SK-N-SH (cell line): ENCODE measurements around the gene MGAT5B. TPM values are rescaled to one million over a fixed set of nuclear protein-coding genes. Genes with fewer than 3 reads are reported as not detected.
A peak's percentile ranks its signal among the peaks of the same experiment; 100 is the strongest.

Experiments
- CTCF ChIA-PET: fragments of 300-600, 350-600 bp; formaldehyde crosslinking; extraction: SDS; loops from one replicate; lab custom pipeline; 2021; lab: Yijun Ruan, JAX
- POLR2A ChIA-PET: fragments of 350-600 bp; sonication (Branson Sonifier 250); formaldehyde crosslinking; extraction: SDS; loops from one replicate; lab custom pipeline; 2020; ENCODE audit warnings: antibody characterized with exemption, inconsistent platforms; lab: Yijun Ruan, JAX
- DNase-seq: peaks from one replicate; pipeline ENCODE4 v3.0.0; 2012
- H2AFZ ChIP-seq: fragments of 200-600 bp; sonication (generic); 2 replicates; pipeline ENCODE4 v1.8.1; 2016; ENCODE audit warnings: antibody characterized with exemption, mild to moderate bottlenecking, low read depth
- H3F3A ChIP-seq: fragments of 200-600 bp; sonication (generic); replicated peaks from 2 replicates; pipeline ENCODE3; 2016; ENCODE audit warnings: antibody characterized with exemption, mild to moderate bottlenecking; ENCODE audit not compliant: insufficient read depth
- H3K27ac ChIP-seq, 2 experiments: fragments of 200-500 bp in 1 of 2; fragments of 200-600 bp in 1 of 2; sonication (Bioruptor generic) in 1 of 2; sonication (generic), shearing (Covaris generic) in 1 of 2; 2 replicates each; pipeline versions ENCODE4 v1.5.1 to v1.6.1; 2014 to 2016; ENCODE audit warnings: low read depth in 2 of 2, inconsistent platforms in 1 of 2, low read length in 1 of 2, mild to moderate bottlenecking in 1 of 2, mixed read lengths in 1 of 2
- H3K27me3 ChIP-seq: fragments of 200-600 bp; sonication (generic), shearing (Covaris generic); 2 replicates; pipeline ENCODE4 v1.6.1; 2016; ENCODE audit warnings: mixed run types; ENCODE audit not compliant: insufficient read depth
- H3K36me3 ChIP-seq, 2 experiments: fragments of 200-500 bp in 1 of 2; fragments of 200-600 bp in 1 of 2; sonication (Bioruptor generic) in 1 of 2; sonication (generic) in 1 of 2; replicated peaks in 1 of 2; 2 replicates each; pipeline versions ENCODE3 to v1.5.1; 2014 to 2016; ENCODE audit warnings: low read length in 1 of 2, mild to moderate bottlenecking in 1 of 2; ENCODE audit not compliant: insufficient read depth in 2 of 2, control insufficient read depth in 1 of 2
- H3K4me1 ChIP-seq, 2 experiments: fragments of 200-500 bp in 1 of 2; fragments of 200-600 bp in 1 of 2; sonication (Bioruptor generic) in 1 of 2; sonication (generic), shearing (Covaris generic) in 1 of 2; 2 replicates each; pipeline versions ENCODE4 v1.5.1 to v1.6.1; 2014 to 2016; ENCODE audit warnings: low read depth in 1 of 2, low read length in 1 of 2, mixed run types in 1 of 2; ENCODE audit not compliant: insufficient read depth in 2 of 2, control insufficient read depth in 1 of 2
- H3K4me2 ChIP-seq: fragments of 200-600 bp; sonication (generic), shearing (Covaris generic); 2 replicates; pipeline ENCODE4 v1.6.1; 2017; ENCODE audit warnings: mixed run types
- H3K4me3 ChIP-seq, 2 experiments: fragments of 200-500 bp in 1 of 2; fragments of 200-600 bp in 1 of 2; sonication (Bioruptor generic) in 1 of 2; sonication (generic), shearing (Covaris generic) in 1 of 2; 2 replicates each; pipeline versions ENCODE4 v1.5.1 to v1.8.1; 2014 to 2016; ENCODE audit warnings: low read depth in 2 of 2, inconsistent platforms in 1 of 2, low read length in 1 of 2, mild to moderate bottlenecking in 1 of 2, mixed read lengths in 1 of 2, moderate library complexity in 1 of 2
- H3K79me2 ChIP-seq: fragments of 200-600 bp; sonication (generic); 2 replicates; pipeline ENCODE4 v1.8.1; 2017; ENCODE audit warnings: mild to moderate bottlenecking; ENCODE audit not compliant: insufficient read depth
- H3K9ac ChIP-seq: fragments of 200-600 bp; sonication (generic); 2 replicates; pipeline ENCODE4 v1.6.1; 2017; ENCODE audit warnings: mixed run types
- H3K9me2 ChIP-seq: fragments of 200-600 bp; sonication (generic); 2 replicates; pipeline ENCODE4 v1.6.1; 2017; ENCODE audit warnings: mixed run types
- H3K9me3 ChIP-seq: fragments of 200-600 bp; sonication (generic); 2 replicates; pipeline ENCODE4 v1.6.1; 2017; ENCODE audit warnings: mixed run types, mild to moderate bottlenecking, moderate library complexity
- H4K20me1 ChIP-seq: fragments of 200-600 bp; sonication (generic); 2 replicates; pipeline ENCODE4 v1.6.1; 2017; ENCODE audit warnings: mild to moderate bottlenecking, mixed run types; ENCODE audit not compliant: insufficient read depth
- CHD2 ChIP-seq: fragments of 150-350 bp; IDR thresholded peaks from 2 replicates; pipeline ENCODE4 v1.6.1; 2018; ENCODE audit warnings: low read length; ENCODE audit not compliant: partially characterized antibody
- ELF1 ChIP-seq: IDR thresholded peaks from 2 replicates; pipeline ENCODE4 v1.4.0; 2012
- GABPA ChIP-seq: IDR thresholded peaks from 2 replicates; pipeline ENCODE4 v1.4.0; 2012; ENCODE audit warnings: low read depth, mild to moderate bottlenecking
- GATA2 ChIP-seq: sonication (generic); formaldehyde crosslinking; IDR thresholded peaks from 2 replicates; pipeline ENCODE4 v1.5.0; 2020; ENCODE audit warnings: mild to moderate bottlenecking, missing genetic modification reagents
- MAX ChIP-seq: IDR thresholded peaks from 2 replicates; pipeline ENCODE4 v1.4.0; 2012; ENCODE audit warnings: low read depth
- NRF1 ChIP-seq: IDR thresholded peaks from 2 replicates; pipeline ENCODE4 v1.6.1; 2012; ENCODE audit warnings: low read depth, mild to moderate bottlenecking, low read length
- PBX3 ChIP-seq: IDR thresholded peaks from 2 replicates; pipeline ENCODE4; 2012
- SIN3A ChIP-seq: IDR thresholded peaks from 2 replicates; pipeline ENCODE4 v1.6.1; 2012; ENCODE audit warnings: low read depth, mild to moderate bottlenecking, low read length, moderate library complexity, borderline replicate concordance
- SMC3 ChIP-seq: IDR thresholded peaks from 2 replicates; pipeline ENCODE4 v1.6.1; 2012; ENCODE audit warnings: low read depth, low read length, improper control_type of control experiment
- TAF1 ChIP-seq: IDR thresholded peaks from 2 replicates; pipeline ENCODE4 v1.6.1; 2012; ENCODE audit warnings: low read depth, mild to moderate bottlenecking, low read length, moderate library complexity, borderline replicate concordance
- TEAD4 ChIP-seq: IDR thresholded peaks from 2 replicates; pipeline ENCODE4 v1.4.0; 2012; ENCODE audit warnings: mild to moderate bottlenecking, borderline replicate concordance; ENCODE audit not compliant: insufficient read depth
- USF1 ChIP-seq: IDR thresholded peaks from 2 replicates; pipeline ENCODE4 v1.4.0; 2012; ENCODE audit warnings: low read depth, borderline replicate concordance
- WGBS: methylation state at CpG from one replicate; pipeline ENCODE4 v1.1.6; 2017; ENCODE audit warnings: low lambda C conversion rate; 5-methylcytosine and 5-hydroxymethylcytosine counted together
- polyA plus RNA-seq, 3 experiments: library from polyadenylated mRNA; depleted of rRNA; stranded (reverse); fragments of >200 nt; gene quantifications; 2 replicates each; pipeline ENCODE4 v1.2.3, GENCODE V29; 2012

MGAT5B gene
- polyA plus RNA-seq, 1 of the 3 experiments (the other 2 are of a cell fraction), result 13.8 TPM

GRCh38 chr17:76872221-76872873 lies 4.1 kb downstream of the MGAT5B start (continued):
- TF ChIP-seq PBX3, result peak; percentile 94
- TF ChIP-seq GATA2 (CRISPR knock-in tag), result no peak
- 0 out of 2 replicates have a peak, but pooled peaks have one; percentile 35 for TF ChIP-seq GABPA
- no peak; the same call in 1 of the 2 replicates for TF ChIP-seq SIN3A
- TF ChIP-seq CHD2, result no peak
- peak; percentile 94 for TF ChIP-seq MAX
- no peak for TF ChIP-seq NRF1
- no peak for TF ChIP-seq USF1
- TF ChIP-seq SMC3, result 0 out of 2 replicates have a peak, but pooled peaks have one; percentile 2
- TF ChIP-seq ELF1, result peak; percentile 74; the same call in 1 of the 2 replicates
- TF ChIP-seq TAF1, result 0 out of 2 replicates have a peak, but pooled peaks have one; percentile 24

- H3K27ac ChIP-seq, result peak overlapping the region; percentile 24 to 86; a peak in 3 of 4 replicates
- no peak overlapping the region; the same call in 1 of the 2 replicates for H2AFZ ChIP-seq
- no peaks in the 10 kb centered on the region for H4K20me1 ChIP-seq
- peak overlapping the region; percentile 39 for H3K9ac ChIP-seq
- no peaks in the 10 kb centered on the region for H3K27me3 ChIP-seq
- H3K36me3 ChIP-seq, result peaks cover 0 to 15% of the 10 kb centered on the region in 2 experiments
- WGBS, result 69% methylated on average over 9 of the region's 9 CpGs
- H3F3A ChIP-seq, result peaks cover 22% of the 10 kb centered on the region
- peaks cover 49% of the 10 kb centered on the region for H3K79me2 ChIP-seq
- CTCF ChIA-PET, result interaction anchor here (1.3 to 12.2 kb wide), 4 partner anchors 11 to 190 kb away, joined by 3 to 594 read pairs (median 5); no protein-coding TSS in a partner anchor
- no peaks in the 10 kb centered on the region for H3K9me3 ChIP-seq
- TF ChIP-seq TAF1, result 0 out of 2 replicates have a peak, but pooled peaks have one; percentile 1
- TF ChIP-seq TEAD4, result no peak
- TF ChIP-seq, all 33 proteins: peak for 1
- Histone ChIP-seq H3K9me2 (no peaks in the 10 kb centered on the region), H3K4me2 (peak overlapping the region; percentile 65), H3K4me3 (peak overlapping the region; percentile 2; a peak in 2 of 4 replicates), H3K4me1 (peaks cover 12 to 31% of the 10 kb centered on the region in 2 experiments; a peak in 3 of 4 replicates)
- POLR2A ChIA-PET, result interaction anchor here (1.1 kb wide), 1 partner anchor 136 kb away, joined by 3 read pairs; the partner anchor contains the start of gene SRSF2
- DNase-seq, result no peak
Measured at GRCh38 chr17:76872874-76873221, 4.6 kb downstream of the MGAT5B start.
